PC-9 (cell line): ENCODE data around the gene ASB3.

Experiments used
- EZH2 ChIP-seq: fragments of 200-600 bp; sonication (generic); IDR thresholded peaks from 2 replicates; pipeline ENCODE4 v1.8.0; 2017; ENCODE audit warnings: antibody characterized with exemption, low read depth
- TF ChIP-seq, protein P1 (sequence below): fragments of 200-600 bp; sonication (generic); conservative IDR thresholded peaks from 2 replicates; pipeline ENCODE4 v1.6.1; 2017; ENCODE audit warnings: mixed run types, antibody characterized with exemption, mild to moderate bottlenecking, moderate library complexity

DNA sequence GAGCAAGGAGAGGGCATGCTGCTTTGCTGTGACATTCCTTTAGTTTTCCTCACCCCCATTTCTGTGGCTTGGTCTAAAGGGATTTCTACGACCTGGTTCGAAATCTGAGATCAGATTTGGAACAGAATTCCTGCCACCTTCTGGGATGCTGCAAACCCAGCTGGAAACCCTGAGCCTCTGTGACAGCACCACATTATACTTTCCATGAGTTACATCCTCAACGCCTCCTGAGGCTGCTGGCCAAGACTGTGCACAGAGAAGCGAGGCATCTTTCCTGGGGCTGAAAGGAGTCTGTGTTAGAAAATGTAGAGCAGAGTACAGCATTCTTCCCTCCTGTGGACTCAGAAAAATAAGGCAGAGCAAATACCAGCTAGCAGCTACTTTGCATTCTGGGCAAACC, 157.3 kb downstream of the ASB3 start:
- TF ChIP-seq, protein P1, sequence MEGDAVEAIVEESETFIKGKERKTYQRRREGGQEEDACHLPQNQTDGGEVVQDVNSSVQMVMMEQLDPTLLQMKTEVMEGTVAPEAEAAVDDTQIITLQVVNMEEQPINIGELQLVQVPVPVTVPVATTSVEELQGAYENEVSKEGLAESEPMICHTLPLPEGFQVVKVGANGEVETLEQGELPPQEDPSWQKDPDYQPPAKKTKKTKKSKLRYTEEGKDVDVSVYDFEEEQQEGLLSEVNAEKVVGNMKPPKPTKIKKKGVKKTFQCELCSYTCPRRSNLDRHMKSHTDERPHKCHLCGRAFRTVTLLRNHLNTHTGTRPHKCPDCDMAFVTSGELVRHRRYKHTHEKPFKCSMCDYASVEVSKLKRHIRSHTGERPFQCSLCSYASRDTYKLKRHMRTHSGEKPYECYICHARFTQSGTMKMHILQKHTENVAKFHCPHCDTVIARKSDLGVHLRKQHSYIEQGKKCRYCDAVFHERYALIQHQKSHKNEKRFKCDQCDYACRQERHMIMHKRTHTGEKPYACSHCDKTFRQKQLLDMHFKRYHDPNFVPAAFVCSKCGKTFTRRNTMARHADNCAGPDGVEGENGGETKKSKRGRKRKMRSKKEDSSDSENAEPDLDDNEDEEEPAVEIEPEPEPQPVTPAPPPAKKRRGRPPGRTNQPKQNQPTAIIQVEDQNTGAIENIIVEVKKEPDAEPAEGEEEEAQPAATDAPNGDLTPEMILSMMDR: no peak
- TF ChIP-seq EZH2: no peak
